HepG2 (cell line): ENCODE results near the gene TEC. TPM values are rescaled to one million over a fixed set of nuclear protein-coding genes. Genes with fewer than 3 reads are reported as not detected.

Source experiments
- ATAC-seq: fragments of 200-7000 bp; cut with Tn5 transposase; 3 replicates; pipeline ENCODE4 v1.9.1; 2020; ENCODE audit warnings: mild to moderate bottlenecking, moderate library complexity
- BruUV-seq: library from RNA; stranded (reverse); fragments of 400-500 nt; replicated peaks from 2 replicates; lab custom pipeline; 2021; lab: Mats Ljungman, UMichigan
- CTCF ChIA-PET: fragments of 300-600 bp; formaldehyde crosslinking; extraction: SDS; loops from one replicate; lab custom pipeline; 2021; ENCODE audit warnings: low total read pairs, inconsistent platforms, low intra/inter-chr PET ratio; lab: Yijun Ruan, JAX
- POLR2A ChIA-PET: fragments of 350-600 bp; sonication (Branson Sonifier 250); formaldehyde crosslinking; loops from one replicate; lab custom pipeline; 2020; ENCODE audit warnings: antibody characterized with exemption, inconsistent platforms; lab: Yijun Ruan, JAX
- DNase-seq: peaks from one replicate; pipeline ENCODE4 v3.0.0-alpha.2; 2015; ENCODE audit warnings: low spot score
- FAIRE-seq: peaks from 3 replicates; lab custom pipeline; 2011; peaks lifted over from hg19 to GRCh38; lab: Jason Lieb, UNC
- H2AFZ ChIP-seq: one replicate; pipeline ENCODE4 v1.6.1; 2011; ENCODE audit warnings: low read length, inconsistent platforms
- H3K27ac ChIP-seq: fragments of 300-600 bp; 3 replicates; pipeline ENCODE4 v1.8.0; 2011; ENCODE audit warnings: mixed run types, mild to moderate bottlenecking, mixed read lengths, low read length, inconsistent platforms; ENCODE audit not compliant: insufficient read depth; ENCODE audit errors: extremely low read length
- H3K27me3 ChIP-seq, 2 experiments: fragments of 200-600 bp in 1 of 2; 2 replicates in 1 of 2; 3 replicates in 1 of 2; pipeline versions ENCODE4 v1.6.0 to v1.8.0; 2011; ENCODE audit warnings: low read length in 2 of 2, mild to moderate bottlenecking in 2 of 2, moderate library complexity in 2 of 2, inconsistent platforms in 1 of 2; ENCODE audit not compliant: insufficient read depth in 2 of 2, control insufficient read depth in 1 of 2
- H3K36me3 ChIP-seq, 2 experiments: fragments of 200-600 bp in 1 of 2; replicated peaks in 1 of 2; 2 replicates in 1 of 2; 3 replicates in 1 of 2; pipeline versions ENCODE4 v1.5.1 to v1.8.0; 2011; ENCODE audit warnings: low read length in 2 of 2, inconsistent platforms in 1 of 2; ENCODE audit not compliant: insufficient read depth in 2 of 2, control insufficient read depth in 1 of 2
- H3K4me1 ChIP-seq: 2 replicates; pipeline ENCODE4 v1.5.1; 2012; ENCODE audit warnings: low read length, inconsistent platforms; ENCODE audit not compliant: insufficient read depth
- H3K4me2 ChIP-seq: 2 replicates; pipeline ENCODE4 v1.6.0; 2011; ENCODE audit warnings: low read depth, low read length, inconsistent platforms
- H3K4me3 ChIP-seq, 3 experiments: fragments of 200-600 bp in 1 of 3; sonication (generic), shearing (Covaris generic) in 1 of 3; replicated peaks in 1 of 3; 2 replicates each; pipeline ENCODE4 v1.5.1; 2011 to 2016; ENCODE audit warnings: low read length in 3 of 3, inconsistent platforms in 2 of 3, low read depth in 2 of 3, mild to moderate bottlenecking in 2 of 3, control low read depth in 1 of 3, mixed read lengths in 1 of 3; ENCODE audit not compliant: insufficient read depth in 1 of 3
- H3K79me2 ChIP-seq: one replicate; pipeline ENCODE4 v1.6.1; 2011; ENCODE audit warnings: low read length, inconsistent platforms; ENCODE audit not compliant: insufficient read depth
- H3K9ac ChIP-seq: 2 replicates; pipeline ENCODE4 v1.6.0; 2011; ENCODE audit warnings: mild to moderate bottlenecking, low read depth, low read length, inconsistent platforms; ENCODE audit not compliant: insufficient read depth
- H3K9me3 ChIP-seq: 2 replicates; pipeline ENCODE4 v1.5.1; 2012; ENCODE audit warnings: mild to moderate bottlenecking, low read length
- H4K20me1 ChIP-seq: 2 replicates; pipeline ENCODE4 v1.6.0; 2011; ENCODE audit warnings: inconsistent platforms, mild to moderate bottlenecking, low read length, moderate library complexity; ENCODE audit not compliant: insufficient read depth
- GATAD2A ChIP-seq: IDR thresholded peaks from 2 replicates; pipeline ENCODE4 v1.6.1; 2016
- JUNB ChIP-seq: sonication (generic); formaldehyde crosslinking; IDR thresholded peaks from 2 replicates; pipeline ENCODE4 v1.8.0; 2022; ENCODE audit warnings: missing genetic modification reagents, mild to moderate bottlenecking, borderline replicate concordance
- LCORL ChIP-seq, 2 experiments: fragments of 450-650 bp in 1 of 2; sonication (generic) in 1 of 2; formaldehyde crosslinking in 1 of 2; IDR thresholded peaks; 2 replicates each; pipeline versions ENCODE4 v1.5.0 to v1.6.1; 2017 to 2020; ENCODE audit warnings: antibody characterized with exemption in 1 of 2, missing genetic modification reagents in 1 of 2
- MAFF ChIP-seq: IDR thresholded peaks from 2 replicates; pipeline ENCODE4 v1.6.1; 2011; ENCODE audit warnings: low read depth, low read length, improper control_type of control experiment
- MAFK ChIP-seq, 2 experiments: IDR thresholded peaks in 1 of 2; conservative IDR thresholded peaks in 1 of 2; 2 replicates each; pipeline ENCODE4 v1.6.1; 2011; ENCODE audit warnings: improper control_type of control experiment in 2 of 2, low read length in 2 of 2
- NAIF1 ChIP-seq: sonication (generic); formaldehyde crosslinking; IDR thresholded peaks from 2 replicates; pipeline ENCODE4 v1.5.0; 2020; ENCODE audit warnings: mild to moderate bottlenecking, missing genetic modification reagents, borderline replicate concordance
- NR1H2 ChIP-seq: sonication (generic); formaldehyde crosslinking; IDR thresholded peaks from 2 replicates; pipeline ENCODE4 v1.8.1; 2022; ENCODE audit warnings: low read depth, missing genetic modification reagents, borderline replicate concordance
- RBM22 ChIP-seq: fragments of 200-400 bp; formaldehyde crosslinking; optimal IDR thresholded peaks from 2 replicates; pipeline ENCODE3; 2017; ENCODE audit warnings: mild to moderate bottlenecking, low read length, moderate library complexity
- TEAD3 ChIP-seq: optimal IDR thresholded peaks from 2 replicates; pipeline ENCODE3; 2016; ENCODE audit warnings: borderline replicate concordance
- ZFP62 ChIP-seq: sonication (generic); formaldehyde crosslinking; IDR thresholded peaks from 2 replicates; pipeline ENCODE4 v1.4.0; 2020; ENCODE audit warnings: missing genetic modification reagents
- ZFY ChIP-seq: sonication (generic); formaldehyde crosslinking; IDR thresholded peaks from 2 replicates; pipeline ENCODE4 v1.4.0; 2020; ENCODE audit warnings: missing genetic modification reagents
- ZGPAT ChIP-seq: IDR thresholded peaks from 2 replicates; pipeline ENCODE4 v1.6.1; 2016; ENCODE audit warnings: mild to moderate bottlenecking
- ZNF546 ChIP-seq: sonication (generic); formaldehyde crosslinking; conservative IDR thresholded peaks from 2 replicates; pipeline ENCODE4 v1.8.1; 2023; ENCODE audit warnings: mild to moderate bottlenecking, missing genetic modification reagents
- ZNF749 ChIP-seq: sonication (generic); formaldehyde crosslinking; IDR thresholded peaks from 2 replicates; pipeline ENCODE4 v1.8.0; 2022; ENCODE audit warnings: mild to moderate bottlenecking, missing genetic modification reagents, moderate library complexity, borderline replicate concordance
- WGBS: methylation state at CpG from one replicate; pipeline ENCODE4 v1.1.6; 2017; ENCODE audit warnings: low lambda C conversion rate; 5-methylcytosine and 5-hydroxymethylcytosine counted together
- in situ Hi-C: cut with HindIII; loops from 2 replicates; pipeline ENCODE4 v1.10.0; 2017; ENCODE audit warnings: low pct_unique_long_range_greater_than_20kb; ENCODE audit not compliant: extremely low pct_ligation_motif_present
- intact Hi-C: fragments of 100-400 bp; cut with micrococcal nuclease; formaldehyde crosslinking; loops from one replicate; pipeline ENCODE4 v1.10.0; 2022; ENCODE audit not compliant: unreplicated experiment
- polyA plus RNA-seq, 8 experiments: library from polyadenylated mRNA; depleted of rRNA in 3 of 8; stranded (reverse) in 7 of 8; unstranded in 1 of 8; fragments of >200 nt; fragmentation: Illumina TruSeq in 4 of 8; extraction: Trizol in 4 of 8; gene quantifications; 2 replicates each; pipeline versions ENCODE4 v1.2.1 to v1.2.3, GENCODE V29; 2011 to 2016; ENCODE audit warnings: low read depth in 4 of 8, missing spikeins in 1 of 8, mixed read lengths in 1 of 8; ENCODE audit not compliant: insufficient read depth in 1 of 8
- total RNA-seq, 5 experiments: library from RNA; depleted of rRNA; stranded (reverse); fragments of >200 nt; fragmentation: Illumina TruSeq; extraction: Trizol; gene quantifications; 2 replicates each; pipeline ENCODE4 v1.2.3, GENCODE V29; 2016; ENCODE audit warnings: low read depth in 1 of 5
- TF ChIP-seq, protein P1 (sequence below): sonication (generic); formaldehyde crosslinking; IDR thresholded peaks from 2 replicates; pipeline ENCODE4 v1.4.0; 2020; ENCODE audit warnings: missing genetic modification reagents

TEC gene
- total and polyA plus RNA-seq, 2 of the 13 experiments (the other 11 are each of a cell fraction or from before 2014, with no cell fraction given) = 0.05 to 0.20 TPM

DNA sequence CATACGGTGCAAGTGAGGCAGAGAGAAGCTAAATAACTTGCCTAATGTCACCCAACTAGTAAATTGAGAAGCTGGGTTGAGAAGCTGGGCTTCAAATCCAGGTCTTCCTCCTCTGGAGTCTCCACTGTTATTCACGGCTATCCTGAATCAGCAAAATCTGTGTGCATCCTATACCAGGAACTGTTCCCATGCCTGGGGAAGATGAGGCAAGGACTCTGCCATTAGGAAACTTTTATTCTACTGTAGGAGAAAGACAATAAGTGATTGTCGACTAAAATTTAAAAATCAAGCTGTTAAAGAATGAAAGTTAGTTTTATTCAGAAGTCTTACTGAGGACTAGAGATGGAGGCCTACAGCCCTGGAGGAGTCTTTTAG lies 872 bp upstream of the TEC start:
- POLR2A ChIA-PET = no interaction called here
- BruUV-seq = no TSS peak
- Histone ChIP-seq H3K4me3 (peak overlapping the region in 2 of 3 experiments; percentile 72 to 82; a peak in 3 of 6 replicates), H3K27ac (no peak overlapping the region), H2AFZ (no peak overlapping the region), H3K9ac (no peak overlapping the region), H3K27me3 (peaks cover 0 to 4% of the 10 kb centered on the region in 2 experiments; a peak in 1 of 5 replicates), H3K36me3 (no peaks in the 10 kb centered on the region), H3K4me2 (peak overlapping the region; percentile 78), H3K9me3 (no peaks in the 10 kb centered on the region), H3K79me2 (no peaks in the 10 kb centered on the region), H3K4me1 (0 out of 2 replicates have a peak, but pooled peaks cover 13% of the 10 kb centered on the region)
- ATAC-seq (no peak), FAIRE-seq (no peak)
- CTCF ChIA-PET = no interaction called here
- in situ Hi-C loops = loop anchor here (10.0 kb wide), 1 partner anchor 126 kb away; no protein-coding TSS in a partner anchor
- 52% methylated on average over 3 of the region's 3 CpGs for WGBS
- intact Hi-C loops = no loop called here
- peak; percentile 69 for TF ChIP-seq MAFF
- TF ChIP-seq MAFK (conservative IDR thresholded peaks at IDR 0.05 in 1 of 2, IDR thresholded peaks at IDR 0.05 in 1 of 2; ENCODE audit: low read length in 2 of 2) = peak; percentile 64 to 74
- TF ChIP-seq, protein P1, sequence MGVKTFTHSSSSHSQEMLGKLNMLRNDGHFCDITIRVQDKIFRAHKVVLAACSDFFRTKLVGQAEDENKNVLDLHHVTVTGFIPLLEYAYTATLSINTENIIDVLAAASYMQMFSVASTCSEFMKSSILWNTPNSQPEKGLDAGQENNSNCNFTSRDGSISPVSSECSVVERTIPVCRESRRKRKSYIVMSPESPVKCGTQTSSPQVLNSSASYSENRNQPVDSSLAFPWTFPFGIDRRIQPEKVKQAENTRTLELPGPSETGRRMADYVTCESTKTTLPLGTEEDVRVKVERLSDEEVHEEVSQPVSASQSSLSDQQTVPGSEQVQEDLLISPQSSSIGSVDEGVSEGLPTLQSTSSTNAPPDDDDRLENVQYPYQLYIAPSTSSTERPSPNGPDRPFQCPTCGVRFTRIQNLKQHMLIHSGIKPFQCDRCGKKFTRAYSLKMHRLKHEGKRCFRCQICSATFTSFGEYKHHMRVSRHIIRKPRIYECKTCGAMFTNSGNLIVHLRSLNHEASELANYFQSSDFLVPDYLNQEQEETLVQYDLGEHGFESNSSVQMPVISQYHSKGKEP (CRISPR knock-in tag) = no peak
- TF ChIP-seq, all 625 proteins: peak for 2
- no peak for DNase-seq
- no peaks in the 10 kb centered on the region for H4K20me1 ChIP-seq

- ChIA-PET POLR2A (no interaction called here), CTCF (no interaction called here)
- H3K4me1 ChIP-seq = 0 out of 2 replicates have a peak, but pooled peaks cover 13% of the 10 kb centered on the region
- FAIRE-seq (no peak), DNase-seq (peak; percentile 75), ATAC-seq (peak; percentile 96)
- H3K4me2 ChIP-seq = peak overlapping the region; percentile 78
- intact Hi-C loops = no loop called here
- H3K27ac ChIP-seq = no peak overlapping the region
- no peaks in the 10 kb centered on the region for H4K20me1 ChIP-seq
- H3K4me3 ChIP-seq = peak overlapping the region; percentile 55 to 82 (median 72)
- peak overlapping the region; percentile 46; the same call in 1 of the 2 replicates for H3K9ac ChIP-seq
- no TSS peak for BruUV-seq
- H3K9me3 ChIP-seq = no peaks in the 10 kb centered on the region
- peaks cover 0 to 4% of the 10 kb centered on the region in 2 experiments; a peak in 1 of 5 replicates for H3K27me3 ChIP-seq
- no peak overlapping the region for H2AFZ ChIP-seq
- H3K79me2 ChIP-seq = no peaks in the 10 kb centered on the region
- WGBS = 5% methylated on average over 26 of the region's 41 CpGs
- no peaks in the 10 kb centered on the region for H3K36me3 ChIP-seq
- in situ Hi-C loops = loop anchor here (10.0 kb wide), 1 partner anchor 125 kb away; no protein-coding TSS in a partner anchor
- TF ChIP-seq ZNF749 (CRISPR knock-in tag) (no peak), NAIF1 (peak; percentile 76), ZGPAT (CRISPR knock-in tag) (no peak; the same call in 1 of the 2 replicates), RBM22 (no peak), ZNF546 (CRISPR knock-in tag) (no peak), NR1H2 (no peak), ZFP62 (CRISPR knock-in tag) (no peak), JUNB (CRISPR knock-in tag) (no peak), TEAD3 (CRISPR knock-in tag) (peak; percentile 26), GATAD2A (CRISPR knock-in tag) (no peak), ZFY (CRISPR knock-in tag) (peak; percentile 45; the same call in 1 of the 2 replicates), LCORL (IDR thresholded peaks at IDR 0.05) (no peak), LCORL (CRISPR knock-in tag; IDR thresholded peaks at IDR 0.05) (peak; percentile 53; the same call in 1 of the 2 replicates)
These were observed 354 bp upstream of the TEC start for GRCh38 chr4:48269861-48270522.
